K562 (cell line): ENCODE data around the gene RCBTB1. TPM values are rescaled to one million over a fixed set of nuclear protein-coding genes. Genes with fewer than 3 reads are reported as not detected.
A peak's percentile ranks its signal among the peaks of the same experiment; 100 is the strongest.

ENCODE experiments used
- ATAC-seq: fragments of 200-7000 bp; cut with Tn5 transposase; 3 replicates; pipeline ENCODE4 v1.9.1; 2020; ENCODE audit warnings: moderate library complexity
- BruUV-seq: library from RNA; stranded (reverse); fragments of 400-500 nt; replicated peaks from 2 replicates; lab custom pipeline; 2021; lab: Mats Ljungman, UMichigan
- CTCF ChIA-PET: fragments of 300-600 bp; formaldehyde crosslinking; extraction: SDS; loops from one replicate; lab custom pipeline; 2021; ENCODE audit warnings: low intra/inter-chr PET ratio; lab: Yijun Ruan, JAX
- POLR2A ChIA-PET: fragments of 300-600, 350-650 bp; sonication (Branson Sonifier 250); formaldehyde crosslinking; extraction: SDS; loops from one replicate; lab custom pipeline; 2021; ENCODE audit warnings: antibody characterized with exemption, inconsistent platforms; lab: Yijun Ruan, JAX
- DNase-seq, 4 experiments: peaks; one replicate each; pipeline versions ENCODE4 v3.0.0 to v3.0.0-alpha.2; 2011 to 2018; ENCODE audit warnings: low spot score in 3 of 4, mixed read lengths in 3 of 4; ENCODE audit errors: extremely low read depth in 1 of 4
- FAIRE-seq: peaks from 2 replicates; lab custom pipeline; 2011; peaks lifted over from hg19 to GRCh38; lab: Jason Lieb, UNC
- H2AFZ ChIP-seq: 2 replicates; pipeline ENCODE4 v1.6.0; 2011; ENCODE audit warnings: low read depth, low read length, control low read depth, inconsistent platforms
- H3K27ac ChIP-seq: fragments of 200-600 bp; 3 replicates; pipeline ENCODE4 v1.8.0; 2011; ENCODE audit warnings: low read depth, mild to moderate bottlenecking, control low read depth, inconsistent platforms, low read length, moderate library complexity, mixed read lengths; ENCODE audit errors: extremely low read depth
- H3K27me3 ChIP-seq, 2 experiments: fragments of 300-600 bp in 1 of 2; 2 replicates in 1 of 2; 3 replicates in 1 of 2; pipeline versions ENCODE4 v1.6.0 to v1.8.0; 2011; ENCODE audit warnings: inconsistent platforms in 2 of 2, low read length in 2 of 2, mild to moderate bottlenecking in 1 of 2, mixed read lengths in 1 of 2, moderate library complexity in 1 of 2; ENCODE audit not compliant: control insufficient read depth in 2 of 2, insufficient read depth in 2 of 2
- H3K36me3 ChIP-seq: fragments of 300-600 bp; 3 replicates; pipeline ENCODE4 v1.8.0; 2011; ENCODE audit warnings: mild to moderate bottlenecking, low read length, inconsistent platforms; ENCODE audit not compliant: control insufficient read depth, insufficient read depth
- H3K4me1 ChIP-seq, 2 experiments: fragments of 200-600 bp in 1 of 2; replicated peaks in 1 of 2; 2 replicates in 1 of 2; 3 replicates in 1 of 2; pipeline versions ENCODE4 v1.5.1 to v1.8.0; 2011; ENCODE audit warnings: inconsistent platforms in 2 of 2, low read length in 2 of 2, mild to moderate bottlenecking in 1 of 2, mixed read lengths in 1 of 2, moderate library complexity in 1 of 2; ENCODE audit not compliant: control insufficient read depth in 2 of 2, insufficient read depth in 2 of 2
- H3K4me2 ChIP-seq: 2 replicates; pipeline ENCODE4 v1.6.1; 2011; ENCODE audit warnings: low read length, control low read depth, inconsistent platforms, mixed read lengths; ENCODE audit not compliant: insufficient read depth
- H3K4me3 ChIP-seq: fragments of 200-600 bp; sonication (generic), shearing (Covaris generic); 2 replicates; pipeline ENCODE4 v1.5.1; 2016; ENCODE audit warnings: control low read depth, inconsistent platforms
- H3K79me2 ChIP-seq: fragments of 200-600 bp; 3 replicates; pipeline ENCODE4 v1.8.0; 2011; ENCODE audit warnings: low read length, inconsistent platforms; ENCODE audit not compliant: control insufficient read depth, insufficient read depth
- H3K9ac ChIP-seq, 2 experiments: 2 replicates each; pipeline versions ENCODE4 v1.6.0 to v1.6.1; 2011; ENCODE audit warnings: low read depth in 2 of 2, low read length in 2 of 2, control low read depth in 1 of 2, inconsistent platforms in 1 of 2, mild to moderate bottlenecking in 1 of 2, mixed read lengths in 1 of 2; ENCODE audit not compliant: insufficient read depth in 1 of 2
- H3K9me1 ChIP-seq: one replicate; pipeline ENCODE4 v1.6.0; 2011; ENCODE audit warnings: inconsistent platforms, mild to moderate bottlenecking, low read length, moderate library complexity; ENCODE audit not compliant: control insufficient read depth, insufficient read depth
- H3K9me3 ChIP-seq: replicated peaks from 2 replicates; pipeline ENCODE4 v1.5.1; 2011; ENCODE audit warnings: low read depth, low read length, inconsistent platforms; ENCODE audit not compliant: control insufficient read depth, insufficient read depth
- H4K20me1 ChIP-seq: replicated peaks from 2 replicates; pipeline ENCODE4 v1.6.1; 2011; ENCODE audit warnings: low read length, inconsistent platforms, mixed read lengths; ENCODE audit not compliant: control insufficient read depth, insufficient read depth
- ETS1 ChIP-seq: conservative IDR thresholded peaks from 2 replicates; pipeline ENCODE4 v1.6.1; 2011; ENCODE audit warnings: low read depth, mild to moderate bottlenecking, low read length; ENCODE audit not compliant: control insufficient read depth
- ETS2 ChIP-seq: IDR thresholded peaks from 2 replicates; pipeline ENCODE4 v1.6.1; 2016; ENCODE audit warnings: borderline replicate concordance, missing genetic modification characterization, mild to moderate bottlenecking, moderate library complexity, missing compliant biosample characterization; ENCODE audit not compliant: poor library complexity, severe bottlenecking
- ILF3 ChIP-seq: fragments of 450-650 bp; IDR thresholded peaks from 2 replicates; pipeline ENCODE4 v1.6.1; 2018; ENCODE audit warnings: antibody characterized with exemption, mild to moderate bottlenecking, moderate library complexity, borderline replicate concordance
- MAFG ChIP-seq: fragments of 450-650 bp; conservative IDR thresholded peaks from 2 replicates; pipeline ENCODE4 v1.6.1; 2016; ENCODE audit warnings: missing genetic modification characterization, missing compliant biosample characterization
- MAFK ChIP-seq: IDR thresholded peaks from 2 replicates; pipeline ENCODE4 v1.6.1; 2011; ENCODE audit warnings: low read length, improper control_type of control experiment
- THAP12 ChIP-seq: fragments of 250-450 bp; sonication (Bioruptor Pico); IDR thresholded peaks from 2 replicates; pipeline ENCODE4 v1.9.0; 2021; ENCODE audit warnings: mild to moderate bottlenecking, inconsistent platforms
- ZNF449 ChIP-seq: fragments of 250-450 bp; sonication (Bioruptor Pico); IDR thresholded peaks from 2 replicates; pipeline ENCODE4 v1.8.0; 2022; ENCODE audit warnings: moderate library complexity, mild to moderate bottlenecking, inconsistent platforms
- ZNF764 ChIP-seq: fragments of 250-450 bp; sonication (Bioruptor Pico); IDR thresholded peaks from 2 replicates; pipeline ENCODE4 v1.4.0; 2020; ENCODE audit warnings: low read depth, mild to moderate bottlenecking, moderate library complexity
- WGBS: fragments of 100-300 bp; shearing (Covaris generic); methylation state at CpG from one replicate; pipeline ENCODE4 v1.1.6; 2016; ENCODE audit warnings: low coverage, mixed read lengths; ENCODE audit not compliant: insufficient coverage; ENCODE audit errors: missing lambda C conversion rate; 5-methylcytosine and 5-hydroxymethylcytosine counted together
- in situ Hi-C: fragments of 300-500 bp; cut with MboI; formaldehyde crosslinking; loops from 4 replicates; pipeline ENCODE4 v1.15.0; 2018; ENCODE audit warnings: inconsistent platforms, mixed read lengths
- intact Hi-C: fragments of 100-400 bp; cut with micrococcal nuclease; formaldehyde crosslinking; loops from 2 replicates; pipeline ENCODE4 v1.14.2; 2022
- polyA plus RNA-seq, 8 experiments: library from polyadenylated mRNA; depleted of rRNA in 4 of 8; stranded (reverse) in 5 of 8; unstranded in 3 of 8; fragments of >200 nt; fragmentation: Nextera tagmentation in 2 of 8; fragmentation: Illumina TruSeq in 1 of 8; extraction: Ambion mirVana in 2 of 8; extraction: Trizol in 1 of 8; gene quantifications; 2 replicates each; pipeline versions ENCODE4 v1.2.1 to v1.2.3, GENCODE V29; 2011 to 2014; ENCODE audit warnings: inconsistent platforms in 1 of 8, missing spikeins in 1 of 8
- total RNA-seq, 7 experiments: library from RNA; depleted of rRNA in 6 of 7; stranded (reverse); fragments of >200 nt in 6 of 7; fragmentation: Illumina TruSeq in 2 of 7; extraction: Trizol in 2 of 7; gene quantifications; 2 replicates each; pipeline versions ENCODE4 v1.2.1 to v1.2.3, GENCODE V29; 2011 to 2021; ENCODE audit warnings: low replicate concordance in 1 of 7

The RCBTB1 gene
- total and polyA plus RNA-seq, 9 of the 15 experiments (the other 6 are each of a cell fraction or from before 2014, with no cell fraction given) = 4.0 to 11.3 (median 8.4) TPM

- TF ChIP-seq ETS1 = no peak
- TF ChIP-seq MAFG = peak; percentile 87
- TF ChIP-seq ETS2 (tag) = no peak
- no peak for TF ChIP-seq THAP12
- peak; percentile 90 for TF ChIP-seq MAFK
- TF ChIP-seq, all 486 proteins: peak for 5
These were observed 40.2 kb upstream of the RCBTB1 start (continued) for GRCh38 chr13:49625392-49626079.

- Histone ChIP-seq H3K27ac (no peak overlapping the region), H3K9ac (no peak overlapping the region), H3K4me2 (no peak overlapping the region), H3K36me3 (no peaks in the 10 kb centered on the region), H3K9me1 (no peaks in the 10 kb centered on the region), H2AFZ (peak overlapping the region; percentile 53; the same call in 1 of the 2 replicates), H3K27me3 (no peaks in the 10 kb centered on the region), H3K4me1 (peaks cover 0 to 19% of the 10 kb centered on the region in 2 experiments; a peak in 4 of 5 replicates), H3K79me2 (no peaks in the 10 kb centered on the region), H3K9me3 (no peaks in the 10 kb centered on the region), H4K20me1 (no peaks in the 10 kb centered on the region), H3K4me3 (no peak overlapping the region)
- in situ Hi-C loops (no loop called here), intact Hi-C loops (no loop called here)
- FAIRE-seq (no peak), ATAC-seq (no peak), DNase-seq (no peak)
- ChIA-PET CTCF (no interaction called here), POLR2A (interaction anchor here (0.7 kb wide), 1 partner anchor 350 kb away, joined by 3 read pairs; no protein-coding TSS in a partner anchor)
- 7% methylated on average over 5 of the region's 6 CpGs for WGBS
- no TSS peak for BruUV-seq
- TF ChIP-seq ZNF764 (CRISPR knock-in tag) = no peak
- TF ChIP-seq ILF3 = no peak
- no peak for TF ChIP-seq ZNF449 (CRISPR knock-in tag)
These were observed 38.9 kb upstream of the RCBTB1 start for GRCh38 chr13:49624229-49624628.
